Measurements from ENCODE around the gene RAB13. TPM values are rescaled to one million over a fixed set of nuclear protein-coding genes. Genes with fewer than 3 reads are reported as not detected.
A peak's percentile ranks its signal among the peaks of the same experiment; 100 is the strongest.

RAB13 gene
- total RNA-seq, 1 donor from 2014 or later = 24.2 TPM

GRCh38 chr1:153973525-153973924 lies 12.6 kb downstream of the RAB13 start:
- FAIRE-seq = no peak
- no peaks in the 10 kb centered on the region for H3K27me3 ChIP-seq (ENCODE audit: control insufficient read depth, insufficient read depth, low read length)
- peaks cover 16% of the 10 kb centered on the region for H3K36me3 ChIP-seq (ENCODE audit: control insufficient read depth, insufficient read depth, low read length)
- H3K4me3 ChIP-seq (ENCODE audit: low read depth, low read length) = no peak overlapping the region
- no peak for DNase-seq (ENCODE audit: low read depth)
- TF ChIP-seq CTCF (IDR thresholded peaks at IDR 0.05; ENCODE audit: insufficient read depth, low read length, severe bottlenecking) = no peak

- FAIRE-seq = no peak
- H3K36me3 ChIP-seq (ENCODE audit: control insufficient read depth, insufficient read depth, low read length) = peaks cover 16% of the 10 kb centered on the region
- TF ChIP-seq CTCF (IDR thresholded peaks at IDR 0.05; ENCODE audit: insufficient read depth, low read length, severe bottlenecking) = no peak
These were observed 13.1 kb downstream of the RAB13 start for GRCh38 chr1:153973071-153973470.

GRCh38 chr1:153970346-153970745 lies 15.8 kb downstream of the RAB13 start:
- peaks cover 12% of the 10 kb centered on the region for H3K36me3 ChIP-seq (ENCODE audit: control insufficient read depth, insufficient read depth, low read length)
- H3K4me3 ChIP-seq (ENCODE audit: low read depth, low read length) = no peak overlapping the region
- H3K27me3 ChIP-seq (ENCODE audit: control insufficient read depth, insufficient read depth, low read length) = no peaks in the 10 kb centered on the region
- no peak for FAIRE-seq
- no peak for DNase-seq (ENCODE audit: low read depth)
- no peak for TF ChIP-seq CTCF (IDR thresholded peaks at IDR 0.05; ENCODE audit: insufficient read depth, low read length, severe bottlenecking)

More at GRCh38 chr1:153973071-153973470, 13.1 kb downstream of the RAB13 start:
- no peak for DNase-seq (ENCODE audit: low read depth)
- Histone ChIP-seq H3K4me3 (ENCODE audit: low read depth, low read length) (no peak overlapping the region), H3K27me3 (ENCODE audit: control insufficient read depth, insufficient read depth, low read length) (no peaks in the 10 kb centered on the region)

GRCh38 chr1:153968972-153969371 lies 17.2 kb downstream of the RAB13 start:
- Histone ChIP-seq H3K36me3 (ENCODE audit: control insufficient read depth, insufficient read depth, low read length) (peaks cover 6% of the 10 kb centered on the region), H3K4me3 (ENCODE audit: low read depth, low read length) (no peak overlapping the region), H3K27me3 (ENCODE audit: control insufficient read depth, insufficient read depth, low read length) (no peaks in the 10 kb centered on the region)
- DNase-seq (ENCODE audit: low read depth) (no peak), FAIRE-seq (no peak)
- TF ChIP-seq CTCF (IDR thresholded peaks at IDR 0.05; ENCODE audit: insufficient read depth, low read length, severe bottlenecking) = no peak

GRCh38 chr1:153968408-153968807 lies 17.7 kb downstream of the RAB13 start:
- no peaks in the 10 kb centered on the region for H3K27me3 ChIP-seq (ENCODE audit: control insufficient read depth, insufficient read depth, low read length)
- no peak for TF ChIP-seq CTCF (IDR thresholded peaks at IDR 0.05; ENCODE audit: insufficient read depth, low read length, severe bottlenecking)
- peaks cover 2% of the 10 kb centered on the region for H3K36me3 ChIP-seq (ENCODE audit: control insufficient read depth, insufficient read depth, low read length)
- no peak for DNase-seq (ENCODE audit: low read depth)
- FAIRE-seq = no peak
- H3K4me3 ChIP-seq (ENCODE audit: low read depth, low read length) = peak overlapping the region; percentile 57

GRCh38 chr1:153968000-153968363 lies 18.2 kb downstream of the RAB13 start:
- H3K36me3 ChIP-seq (ENCODE audit: control insufficient read depth, insufficient read depth, low read length) = peaks cover under 1% of the 10 kb centered on the region
- DNase-seq (ENCODE audit: low read depth) (no peak), FAIRE-seq (no peak)
- no peak for TF ChIP-seq CTCF (IDR thresholded peaks at IDR 0.05; ENCODE audit: insufficient read depth, low read length, severe bottlenecking)
- H3K27me3 ChIP-seq (ENCODE audit: control insufficient read depth, insufficient read depth, low read length) = no peaks in the 10 kb centered on the region
- peak overlapping the region; percentile 57 for H3K4me3 ChIP-seq (ENCODE audit: low read depth, low read length)
